ENCODE results near the gene TUBGCP6.

GRCh38 chr22:50233223-50233622, 11.6 kb downstream of the TUBGCP6 start:
- TF ChIP-seq, protein P1, sequence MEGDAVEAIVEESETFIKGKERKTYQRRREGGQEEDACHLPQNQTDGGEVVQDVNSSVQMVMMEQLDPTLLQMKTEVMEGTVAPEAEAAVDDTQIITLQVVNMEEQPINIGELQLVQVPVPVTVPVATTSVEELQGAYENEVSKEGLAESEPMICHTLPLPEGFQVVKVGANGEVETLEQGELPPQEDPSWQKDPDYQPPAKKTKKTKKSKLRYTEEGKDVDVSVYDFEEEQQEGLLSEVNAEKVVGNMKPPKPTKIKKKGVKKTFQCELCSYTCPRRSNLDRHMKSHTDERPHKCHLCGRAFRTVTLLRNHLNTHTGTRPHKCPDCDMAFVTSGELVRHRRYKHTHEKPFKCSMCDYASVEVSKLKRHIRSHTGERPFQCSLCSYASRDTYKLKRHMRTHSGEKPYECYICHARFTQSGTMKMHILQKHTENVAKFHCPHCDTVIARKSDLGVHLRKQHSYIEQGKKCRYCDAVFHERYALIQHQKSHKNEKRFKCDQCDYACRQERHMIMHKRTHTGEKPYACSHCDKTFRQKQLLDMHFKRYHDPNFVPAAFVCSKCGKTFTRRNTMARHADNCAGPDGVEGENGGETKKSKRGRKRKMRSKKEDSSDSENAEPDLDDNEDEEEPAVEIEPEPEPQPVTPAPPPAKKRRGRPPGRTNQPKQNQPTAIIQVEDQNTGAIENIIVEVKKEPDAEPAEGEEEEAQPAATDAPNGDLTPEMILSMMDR (IDR thresholded peaks at IDR 0.05; ENCODE audit: borderline replicate concordance, extremely low read depth, low read length, poor library complexity, severe bottlenecking), result no peak
- no peak for TF ChIP-seq EZH2 (IDR thresholded peaks at IDR 0.05; ENCODE audit: borderline replicate concordance, low read depth, low read length, severe bottlenecking)
